CD14-positive monocyte (primary cell): ENCODE data around the gene SUMO3. TPM values are rescaled to one million over a fixed set of nuclear protein-coding genes. Genes with fewer than 3 reads are reported as not detected.

Experiments used
- DNase-seq, 3 donors: peaks; one replicate each; pipeline ENCODE4 v3.0.0-alpha.2; 2011 to 2022
- H2AFZ ChIP-seq: 2 replicates; pipeline ENCODE4 v1.6.0; 2012; ENCODE audit warnings: mild to moderate bottlenecking, low read depth, low read length, inconsistent platforms; ENCODE audit not compliant: insufficient read depth, poor library complexity, severe bottlenecking
- H3K27ac ChIP-seq, 2 donors: 1 replicate in 1 of 2; 2 replicates in 1 of 2; pipeline ENCODE4 v1.5.1; 2012 to 2013; ENCODE audit warnings: low read length in 2 of 2, control low read depth in 1 of 2, inconsistent platforms in 1 of 2, low read depth in 1 of 2, mild to moderate bottlenecking in 1 of 2
- H3K27me3 ChIP-seq, 2 donors: one replicate each; pipeline versions ENCODE4 v1.6.0 to v1.6.1; 2011 to 2013; ENCODE audit warnings: low read length in 2 of 2; ENCODE audit not compliant: control insufficient read depth in 2 of 2, insufficient read depth in 2 of 2
- H3K36me3 ChIP-seq, 2 donors: replicated peaks in 1 of 2; 1 replicate in 1 of 2; 2 replicates in 1 of 2; pipeline versions ENCODE4 v1.5.1 to v1.6.1; 2012 to 2013; ENCODE audit warnings: low read length in 2 of 2, control low read depth in 1 of 2, inconsistent platforms in 1 of 2, mild to moderate bottlenecking in 1 of 2; ENCODE audit not compliant: insufficient read depth in 2 of 2, control insufficient read depth in 1 of 2
- H3K4me1 ChIP-seq, 2 donors: 1 replicate in 1 of 2; 2 replicates in 1 of 2; pipeline versions ENCODE4 v1.5.1 to v1.6.1; 2012 to 2013; ENCODE audit warnings: low read length in 2 of 2, control low read depth in 1 of 2, inconsistent platforms in 1 of 2, mild to moderate bottlenecking in 1 of 2, moderate library complexity in 1 of 2; ENCODE audit not compliant: insufficient read depth in 2 of 2, control insufficient read depth in 1 of 2
- H3K4me2 ChIP-seq: replicated peaks from 2 replicates; pipeline ENCODE3; 2012; ENCODE audit warnings: low read length, moderate library complexity, mild to moderate bottlenecking; ENCODE audit not compliant: poor library complexity, severe bottlenecking; ENCODE audit errors: extremely low read depth
- H3K4me3 ChIP-seq, 3 experiments: fragments of 200-600 bp in 1 of 3; sonication (generic) in 1 of 3; replicated peaks in 1 of 3; 1 replicate in 2 of 3; 2 replicates in 1 of 3; pipeline ENCODE4 v1.5.1; 2011 to 2013; ENCODE audit warnings: low read length in 3 of 3, mild to moderate bottlenecking in 3 of 3, control low read depth in 2 of 3, low read depth in 2 of 3, inconsistent platforms in 1 of 3, moderate library complexity in 1 of 3
- H3K79me2 ChIP-seq: 2 replicates; pipeline ENCODE4 v1.6.0; 2012; ENCODE audit warnings: mild to moderate bottlenecking, control low read depth, inconsistent platforms, low read length, moderate library complexity; ENCODE audit not compliant: insufficient read depth
- H3K9ac ChIP-seq: 2 replicates; pipeline ENCODE4 v1.6.0; 2017; ENCODE audit warnings: low read length, mild to moderate bottlenecking; ENCODE audit not compliant: insufficient read depth, poor library complexity, severe bottlenecking
- H3K9me3 ChIP-seq, 2 donors: replicated peaks in 1 of 2; 1 replicate in 1 of 2; 2 replicates in 1 of 2; pipeline versions ENCODE4 v1.5.1 to v1.6.1; 2012 to 2013; ENCODE audit warnings: low read length in 2 of 2, control low read depth in 1 of 2; ENCODE audit not compliant: control insufficient read depth in 1 of 2, insufficient read depth in 1 of 2
- H4K20me1 ChIP-seq: 2 replicates; pipeline ENCODE4 v1.6.0; 2012; ENCODE audit warnings: mild to moderate bottlenecking, low read length, control low read depth, moderate library complexity; ENCODE audit not compliant: insufficient read depth
- H3K27ac Mint-ChIP-seq, 7 donors: one replicate each; pipeline ENCODE4 v1.8.0; 2020; ENCODE audit warnings: mild to moderate bottlenecking in 7 of 7, mixed read lengths in 7 of 7, moderate library complexity in 6 of 7, inconsistent platforms in 2 of 7
- H3K27me3 Mint-ChIP-seq, 3 donors: one replicate each; pipeline ENCODE4 v1.8.0; 2021 to 2022; ENCODE audit warnings: low read depth in 3 of 3, mild to moderate bottlenecking in 3 of 3, mixed read lengths in 3 of 3, moderate library complexity in 3 of 3, inconsistent platforms in 1 of 3
- H3K36me3 Mint-ChIP-seq, 2 donors: one replicate each; pipeline ENCODE4 v1.8.0; 2020; ENCODE audit warnings: mixed read lengths in 2 of 2, inconsistent platforms in 1 of 2, mild to moderate bottlenecking in 1 of 2
- H3K4me1 Mint-ChIP-seq: one replicate; pipeline ENCODE4 v1.8.0; 2020; ENCODE audit warnings: mild to moderate bottlenecking, mixed read lengths
- H3K4me3 Mint-ChIP-seq, 2 donors: one replicate each; pipeline ENCODE4 v1.8.0; 2020; ENCODE audit warnings: mild to moderate bottlenecking in 2 of 2, mixed read lengths in 2 of 2, moderate library complexity in 1 of 2
- H3K9me3 Mint-ChIP-seq, 7 donors: one replicate each; pipeline ENCODE4 v1.8.0; 2020 to 2022; ENCODE audit warnings: mixed read lengths in 7 of 7, mild to moderate bottlenecking in 6 of 7, moderate library complexity in 6 of 7, inconsistent platforms in 2 of 7
- WGBS: methylation state at CpG from one replicate; pipeline ENCODE4 v1.1.5; 2013; ENCODE audit warnings: missing lambda C conversion rate; ENCODE audit not compliant: insufficient coverage; 5-methylcytosine and 5-hydroxymethylcytosine counted together
- intact Hi-C, 2 donors: fragments of 100-400 bp; cut with micrococcal nuclease; formaldehyde crosslinking; loops; one replicate each; pipeline versions ENCODE4 v1.15.0 to v1.15.1; 2023
- polyA plus RNA-seq, 3 donors: library from polyadenylated mRNA; depleted of rRNA in 1 of 3; unstranded in 2 of 3; stranded (reverse) in 1 of 3; fragments of 300-500 nt in 2 of 3; fragments of >200 nt in 1 of 3; fragmentation: Illumina TruSeq in 2 of 3; gene quantifications; 1 replicate in 2 of 3; 2 replicates in 1 of 3; pipeline ENCODE4 v1.2.3, GENCODE V29; 2012 to 2021
- TF ChIP-seq, protein P1 (sequence below): fragments of 200-600 bp; IDR thresholded peaks from one replicate; pipeline ENCODE4 v1.8.0; 2022; ENCODE audit warnings: antibody characterized with exemption, mild to moderate bottlenecking

Gene SUMO3
- polyA plus RNA-seq, 3 donors = 70.9 to 112 (median 109) TPM

DNA sequence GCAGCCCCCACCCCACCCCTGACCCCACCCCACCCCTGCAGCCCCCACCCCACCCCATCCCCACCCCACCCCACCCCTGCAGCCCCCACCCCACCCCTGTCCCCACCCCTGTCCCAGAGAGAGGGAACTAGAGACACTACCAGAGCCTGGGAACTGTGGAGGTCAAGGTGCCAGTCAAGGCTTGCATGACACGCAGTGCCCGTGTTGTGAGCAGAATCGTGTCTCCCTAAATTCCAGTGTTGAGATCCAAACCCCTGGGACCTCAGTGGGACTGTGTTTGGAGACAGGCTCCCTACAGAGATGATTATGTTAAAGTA is 18.4 kb upstream of the SUMO3 start:
- Histone ChIP-seq H3K27ac (no peak overlapping the region), H3K4me2 (no peak overlapping the region), H3K4me1 (peaks cover 2 to 7% of the 10 kb centered on the region in 2 donors), H2AFZ (no peak overlapping the region), H3K9ac (no peak overlapping the region), H4K20me1 (no peaks in the 10 kb centered on the region), H3K4me3 (no peak overlapping the region), H3K27me3 (no peaks in the 10 kb centered on the region), H3K79me2 (no peaks in the 10 kb centered on the region), H3K36me3 (no peaks in the 10 kb centered on the region), H3K9me3 (no peaks in the 10 kb centered on the region)
- H3K36me3 Mint-ChIP-seq = no peaks in the 10 kb centered on the region
- no peak for DNase-seq
- TF ChIP-seq, protein P1, sequence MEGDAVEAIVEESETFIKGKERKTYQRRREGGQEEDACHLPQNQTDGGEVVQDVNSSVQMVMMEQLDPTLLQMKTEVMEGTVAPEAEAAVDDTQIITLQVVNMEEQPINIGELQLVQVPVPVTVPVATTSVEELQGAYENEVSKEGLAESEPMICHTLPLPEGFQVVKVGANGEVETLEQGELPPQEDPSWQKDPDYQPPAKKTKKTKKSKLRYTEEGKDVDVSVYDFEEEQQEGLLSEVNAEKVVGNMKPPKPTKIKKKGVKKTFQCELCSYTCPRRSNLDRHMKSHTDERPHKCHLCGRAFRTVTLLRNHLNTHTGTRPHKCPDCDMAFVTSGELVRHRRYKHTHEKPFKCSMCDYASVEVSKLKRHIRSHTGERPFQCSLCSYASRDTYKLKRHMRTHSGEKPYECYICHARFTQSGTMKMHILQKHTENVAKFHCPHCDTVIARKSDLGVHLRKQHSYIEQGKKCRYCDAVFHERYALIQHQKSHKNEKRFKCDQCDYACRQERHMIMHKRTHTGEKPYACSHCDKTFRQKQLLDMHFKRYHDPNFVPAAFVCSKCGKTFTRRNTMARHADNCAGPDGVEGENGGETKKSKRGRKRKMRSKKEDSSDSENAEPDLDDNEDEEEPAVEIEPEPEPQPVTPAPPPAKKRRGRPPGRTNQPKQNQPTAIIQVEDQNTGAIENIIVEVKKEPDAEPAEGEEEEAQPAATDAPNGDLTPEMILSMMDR = no peak
- WGBS = 100% methylated on average over 3 of the region's 3 CpGs
- intact Hi-C loops = no loop called here
- no peak overlapping the region for H3K4me3 Mint-ChIP-seq
- peaks cover 15% of the 10 kb centered on the region for H3K4me1 Mint-ChIP-seq
- peaks cover 0 to 2% (median 0%) of the 10 kb centered on the region in 7 donors for H3K9me3 Mint-ChIP-seq
- no peak overlapping the region for H3K27ac Mint-ChIP-seq
- H3K27me3 Mint-ChIP-seq = peaks cover 2 to 7% (median 6%) of the 10 kb centered on the region in 3 donors

DNA sequence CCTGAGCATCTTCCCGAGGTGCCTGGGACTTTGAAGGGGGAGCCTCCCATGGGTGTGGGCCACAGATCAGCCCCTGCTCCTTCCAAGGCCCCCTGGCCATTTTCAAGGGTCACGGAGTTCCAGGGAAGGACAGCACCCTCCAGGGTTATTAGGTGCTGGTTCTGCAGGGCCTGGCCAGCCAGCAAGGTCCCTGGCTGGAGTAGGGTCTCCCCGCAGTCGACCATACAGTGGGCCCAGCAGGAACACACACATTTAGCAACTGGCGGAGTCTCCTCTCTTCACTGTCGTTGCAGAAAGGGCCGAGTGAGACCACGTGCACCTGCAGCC is 17.7 kb upstream of the SUMO3 start:
- WGBS = 77% methylated on average over 2 of the region's 8 CpGs
- H3K9ac ChIP-seq = no peak overlapping the region

More for the DNA sequence above, 17.7 kb upstream of the SUMO3 start:
- Histone ChIP-seq H3K27me3 (no peaks in the 10 kb centered on the region), H3K9me3 (no peaks in the 10 kb centered on the region), H3K4me2 (no peak overlapping the region), H3K27ac (no peak overlapping the region), H4K20me1 (no peaks in the 10 kb centered on the region), H3K4me3 (no peak overlapping the region), H2AFZ (no peak overlapping the region), H3K4me1 (peaks cover 2 to 7% of the 10 kb centered on the region in 2 donors), H3K79me2 (no peaks in the 10 kb centered on the region), H3K36me3 (no peaks in the 10 kb centered on the region)
- intact Hi-C loops = no loop called here
- Mint-ChIP-seq H3K4me1 (peaks cover 19% of the 10 kb centered on the region), H3K36me3 (no peaks in the 10 kb centered on the region), H3K9me3 (peaks cover 0 to 2% (median 0%) of the 10 kb centered on the region in 7 donors), H3K27ac (no peak overlapping the region), H3K4me3 (no peak overlapping the region), H3K27me3 (peaks cover under 1 to 8% (median 3%) of the 10 kb centered on the region in 3 donors)
- DNase-seq = no peak
- TF ChIP-seq, protein P1 = no peak
